IMR-90 (cell line): ENCODE measurements around the gene DENND1A.

Experiments
- BHLHE40 ChIP-seq: fragments of 150-350 bp; IDR thresholded peaks from 2 replicates; pipeline ENCODE4 v1.6.1; 2016; ENCODE audit warnings: mild to moderate bottlenecking, low read depth, low read length
- CEBPB ChIP-seq: IDR thresholded peaks from 2 replicates; pipeline ENCODE4 v1.6.1; 2012; ENCODE audit warnings: low read depth, low read length, improper control_type of control experiment
- CTCF ChIP-seq: conservative IDR thresholded peaks from 2 replicates; pipeline ENCODE4 v1.5.1; 2012; ENCODE audit warnings: mild to moderate bottlenecking, low read depth, low read length, improper control_type of control experiment
- MAFK ChIP-seq: IDR thresholded peaks from 2 replicates; pipeline ENCODE4 v1.6.1; 2012; ENCODE audit warnings: low read depth, low read length, improper control_type of control experiment
- MAZ ChIP-seq: IDR thresholded peaks from 2 replicates; pipeline ENCODE4 v1.6.1; 2012; ENCODE audit warnings: low read depth, mild to moderate bottlenecking, low read length, improper control_type of control experiment, moderate library complexity, borderline replicate concordance
- POLR2A ChIP-seq: IDR thresholded peaks from 2 replicates; pipeline ENCODE4 v1.6.1; 2012; ENCODE audit warnings: mild to moderate bottlenecking, low read depth, low read length
- RAD21 ChIP-seq: IDR thresholded peaks from 2 replicates; pipeline ENCODE4 v1.6.1; 2012; ENCODE audit warnings: low read length, improper control_type of control experiment
- RCOR1 ChIP-seq: IDR thresholded peaks from 2 replicates; pipeline ENCODE4 v1.6.1; 2012; ENCODE audit warnings: mild to moderate bottlenecking, low read length, improper control_type of control experiment; ENCODE audit not compliant: insufficient replicate concordance

GRCh38 chr9:123490688-123491087, 439.2 kb downstream of the DENND1A start:
- TF ChIP-seq RAD21 (no peak), BHLHE40 (no peak), CTCF (no peak), POLR2A (no peak), MAFK (no peak), RCOR1 (no peak), MAZ (no peak), CEBPB (no peak)
